Activated B cell treated with CpG ODN at 0.5 μM for 24 hours (primary cell): ENCODE data around the gene CDK14. TPM values are rescaled to one million over a fixed set of nuclear protein-coding genes. Genes with fewer than 3 reads are reported as not detected.
A peak's percentile ranks its signal among the peaks of the same experiment; 100 is the strongest.
"Not testable (repeated sequence)": the region's sequence is repeated elsewhere in the genome, so short reads cannot be mapped to it uniquely, and the experiment has no call there.

Experiments used
- ATAC-seq: fragments of 200-7000 bp; cut with Tn5 transposase; one replicate; pipeline ENCODE4 v1.10.0; 2021; ENCODE audit warnings: low read depth, mild to moderate bottlenecking, moderate library complexity
- CTCF ChIA-PET: fragments of 350-600 bp; sonication (Branson Sonifier 250); formaldehyde crosslinking; loops from one replicate; lab custom pipeline; 2021; ENCODE audit warnings: antibody characterized with exemption; lab: Charles Lee
- POLR2A ChIA-PET: fragments of 350-600 bp; sonication (Branson Sonifier 250); formaldehyde crosslinking; loops from one replicate; lab custom pipeline; 2021; ENCODE audit warnings: antibody characterized with exemption; lab: Charles Lee
- DNase-seq: peaks from one replicate; pipeline ENCODE4 v3.0.0; 2022
- H3K27ac Mint-ChIP-seq: one replicate; pipeline ENCODE4 v1.8.0; 2020; ENCODE audit warnings: mixed read lengths
- H3K27me3 Mint-ChIP-seq: one replicate; pipeline ENCODE4 v1.8.0; 2021; ENCODE audit warnings: mixed read lengths
- H3K36me3 Mint-ChIP-seq: one replicate; pipeline ENCODE4 v1.8.0; 2021; ENCODE audit warnings: low read depth, mixed read lengths
- H3K4me1 Mint-ChIP-seq: one replicate; pipeline ENCODE4 v1.8.0; 2021; ENCODE audit warnings: mixed read lengths
- H3K4me3 Mint-ChIP-seq: one replicate; pipeline ENCODE4 v1.8.0; 2020; ENCODE audit warnings: mild to moderate bottlenecking, mixed read lengths
- H3K9me3 Mint-ChIP-seq: one replicate; pipeline ENCODE4 v1.8.0; 2020; ENCODE audit warnings: mixed read lengths
- CTCF ChIP-seq: fragments of 200-600 bp; IDR thresholded peaks from one replicate; pipeline ENCODE4 v1.8.0; 2022; ENCODE audit warnings: antibody characterized with exemption, mild to moderate bottlenecking
- intact Hi-C: fragments of 100-400 bp; cut with micrococcal nuclease; formaldehyde crosslinking; loops from one replicate; pipeline ENCODE4 v1.15.1; 2024
- total RNA-seq: library from RNA; stranded (reverse); gene quantifications from 2 replicates; pipeline ENCODE4 v1.2.3, GENCODE V29; 2022

The CDK14 gene
- total RNA-seq, 1 donor from 2014 or later: 140 TPM

GRCh38 chr7:90726120-90726519 is 130.0 kb downstream of the CDK14 start:
- peaks cover 1% of the 10 kb centered on the region for H3K9me3 Mint-ChIP-seq
- ChIA-PET POLR2A (interaction anchor here (1.0 to 2.0 kb wide), 5 partner anchors 12 to 30 kb away, joined by 3 to 22 read pairs (median 5); no protein-coding TSS in a partner anchor), CTCF (interaction anchor here (0.9 to 1.1 kb wide), 2 partner anchors 10 to 22 kb away, joined by 3 read pairs; no protein-coding TSS in a partner anchor)
- intact Hi-C loops: loop anchor here (1.0 kb wide), 2 partner anchors 11 to 16 kb away; no protein-coding TSS in a partner anchor
- H3K4me1 Mint-ChIP-seq: peaks cover 94% of the 10 kb centered on the region
- DNase-seq (no peak), ATAC-seq (peak; percentile 21)
- H3K36me3 Mint-ChIP-seq: peaks cover 41% of the 10 kb centered on the region
- H3K27me3 Mint-ChIP-seq: no peaks in the 10 kb centered on the region
- peak overlapping the region; percentile 90 for H3K27ac Mint-ChIP-seq
- TF ChIP-seq CTCF: no peak
- H3K4me3 Mint-ChIP-seq: peak overlapping the region; percentile 74

DNA sequence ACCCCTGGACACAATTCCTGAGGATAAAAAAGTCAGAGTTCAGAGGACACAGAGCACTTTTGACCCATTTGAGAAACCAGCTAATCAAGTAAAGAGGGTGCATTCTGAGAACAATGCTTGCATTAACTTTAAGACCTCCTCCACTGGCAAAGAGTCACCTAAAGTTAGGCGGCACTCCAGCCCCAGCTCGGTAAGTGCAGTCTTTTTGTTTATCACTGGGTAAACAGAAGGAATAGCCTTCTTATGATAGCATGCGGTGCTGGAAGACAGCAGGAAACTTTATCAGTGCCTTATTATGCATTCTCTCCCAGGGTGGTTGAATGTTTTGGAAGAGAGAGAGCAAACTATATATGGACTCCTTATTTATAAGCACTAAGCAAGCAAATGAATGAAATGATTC is 130.5 kb downstream of the CDK14 start:
- POLR2A ChIA-PET: interaction anchor here (1.0 to 2.0 kb wide), 5 partner anchors 12 to 29 kb away, joined by 3 to 22 read pairs (median 5); no protein-coding TSS in a partner anchor
- peaks cover 94% of the 10 kb centered on the region for H3K4me1 Mint-ChIP-seq
- H3K27me3 Mint-ChIP-seq: no peaks in the 10 kb centered on the region
- CTCF ChIA-PET: interaction anchor here (1.1 kb wide), 1 partner anchor 21 kb away, joined by 3 read pairs; no protein-coding TSS in a partner anchor
- ATAC-seq (no peak), DNase-seq (no peak)
- H3K27ac Mint-ChIP-seq: peak overlapping the region; percentile 90
- peak overlapping the region; percentile 74 for H3K4me3 Mint-ChIP-seq
- intact Hi-C loops: loop anchor here (1.0 kb wide), 3 partner anchors 11 to 16 kb away; no protein-coding TSS in a partner anchor
- peaks cover 4% of the 10 kb centered on the region for H3K9me3 Mint-ChIP-seq
- TF ChIP-seq CTCF: no peak
- peaks cover 43% of the 10 kb centered on the region for H3K36me3 Mint-ChIP-seq

DNA sequence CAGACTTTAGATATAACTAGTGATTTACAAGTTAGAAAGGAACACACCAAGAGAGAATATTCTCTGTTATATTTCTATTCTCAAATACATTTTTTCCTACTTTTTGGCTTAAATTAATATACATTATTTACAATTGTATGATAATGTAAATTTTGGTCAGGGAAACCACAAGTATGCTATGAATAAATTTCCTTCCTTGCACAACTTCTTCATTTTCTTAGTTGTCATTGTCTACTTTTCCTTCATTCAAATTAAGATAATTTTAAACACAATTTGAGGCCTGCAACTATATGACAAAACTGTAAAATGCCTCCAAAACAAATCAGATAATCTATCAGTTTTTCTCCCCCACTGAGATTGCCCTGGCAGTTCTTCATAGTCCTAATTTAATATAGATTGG is 131.3 kb downstream of the CDK14 start:
- peaks cover 97% of the 10 kb centered on the region for H3K4me1 Mint-ChIP-seq
- H3K4me3 Mint-ChIP-seq: peak overlapping the region; percentile 74
- ATAC-seq (no peak), DNase-seq (no peak)
- intact Hi-C loops: loop anchor here (1.0 kb wide), 1 partner anchor 10 kb away; no protein-coding TSS in a partner anchor
- no peaks in the 10 kb centered on the region for H3K27me3 Mint-ChIP-seq
- ChIA-PET POLR2A (no interaction called here), CTCF (no interaction called here)
- H3K27ac Mint-ChIP-seq: peak overlapping the region; percentile 90
- H3K36me3 Mint-ChIP-seq: peaks cover 46% of the 10 kb centered on the region
- H3K9me3 Mint-ChIP-seq: peaks cover 8% of the 10 kb centered on the region
- no peak for TF ChIP-seq CTCF

GRCh38 chr7:90728568-90728967 is 132.4 kb downstream of the CDK14 start:
- ChIA-PET POLR2A (interaction anchor here (0.7 to 1.5 kb wide), 2 partner anchors 20 to 40 kb away, joined by 3 to 4 read pairs; no protein-coding TSS in a partner anchor), CTCF (interaction anchor here (0.9 kb wide), 1 partner anchor 22 kb away, joined by 4 read pairs; no protein-coding TSS in a partner anchor)
- intact Hi-C loops: no loop called here
- H3K4me1 Mint-ChIP-seq: peaks cover 97% of the 10 kb centered on the region
- ATAC-seq: peak; percentile 67
- no peak for TF ChIP-seq CTCF
- peaks cover 58% of the 10 kb centered on the region for H3K36me3 Mint-ChIP-seq
- peaks cover 18% of the 10 kb centered on the region for H3K9me3 Mint-ChIP-seq
- H3K4me3 Mint-ChIP-seq: peak overlapping the region; percentile 55
- DNase-seq: no peak
- peak overlapping the region; percentile 90 for H3K27ac Mint-ChIP-seq
- no peaks in the 10 kb centered on the region for H3K27me3 Mint-ChIP-seq

DNA sequence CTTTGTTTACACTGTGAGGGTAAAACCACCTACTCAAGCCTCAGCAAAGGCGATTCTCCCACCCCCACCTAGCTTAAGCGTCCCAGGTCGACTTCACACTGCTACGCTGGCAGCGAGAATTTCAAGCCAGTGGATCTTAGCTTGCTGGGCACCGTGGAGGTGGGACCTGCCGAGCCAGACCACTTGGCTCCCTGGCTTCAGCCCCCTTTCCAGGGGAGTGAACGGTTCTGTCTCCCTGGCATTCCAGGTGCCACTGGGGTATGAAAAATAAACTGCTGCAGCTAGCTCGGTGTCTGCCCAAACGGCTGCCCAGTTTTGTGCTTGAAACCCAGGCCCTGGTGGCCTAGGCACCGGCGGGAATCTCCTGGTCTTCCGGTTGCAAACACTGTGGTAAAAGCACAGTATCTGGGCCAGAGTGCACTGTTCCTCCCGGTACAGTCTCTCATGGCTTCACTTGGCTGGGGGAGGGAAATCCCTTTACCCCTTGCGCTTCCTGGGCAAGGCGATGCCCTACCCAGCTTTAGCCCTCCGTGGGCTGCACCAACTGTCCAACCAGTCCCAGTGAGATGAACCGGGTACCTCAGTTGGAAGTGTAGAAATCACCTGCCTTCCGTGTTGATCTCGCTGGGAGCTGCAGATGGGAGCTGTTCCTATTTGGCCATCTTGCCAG is 139.6 kb downstream of the CDK14 start:
- H3K27ac Mint-ChIP-seq: peak overlapping the region; percentile 50
- H3K4me1 Mint-ChIP-seq: peaks cover 93% of the 10 kb centered on the region
- not testable (repeated sequence) for ATAC-seq, H3K4me3 Mint-ChIP-seq, DNase-seq, H3K27me3 Mint-ChIP-seq
- H3K9me3 Mint-ChIP-seq: peaks cover 27% of the 10 kb centered on the region
- ChIA-PET POLR2A (interaction anchor here (0.9 to 1.3 kb wide), 5 partner anchors 14 to 34 kb away, joined by 3 to 9 read pairs (median 4); no protein-coding TSS in a partner anchor), CTCF (interaction anchor here (1.1 kb wide), 1 partner anchor 10 kb away, joined by 3 read pairs; no protein-coding TSS in a partner anchor)
- intact Hi-C loops: loop anchor here (2.0 to 5.0 kb wide), 2 partner anchors 13 to 138 kb away; partner anchors contain the start of gene CDK14
- peaks cover 72% of the 10 kb centered on the region for H3K36me3 Mint-ChIP-seq
